Thyroid gland (tissue), 4 donors: ENCODE data around the gene CCR9. TPM values are rescaled to one million over a fixed set of nuclear protein-coding genes. Genes with fewer than 3 reads are reported as not detected.

Source experiments
- DNase-seq, 2 donors: peaks; one replicate each; pipeline ENCODE4 v3.0.0-alpha.2; 2019
- H3K27ac ChIP-seq, 3 donors: fragments of 200-600 bp; sonication (generic); 1 replicate in 2 of 3; 2 replicates in 1 of 3; pipeline ENCODE4 v1.5.1; 2016 to 2019; ENCODE audit warnings: mild to moderate bottlenecking in 1 of 3, moderate library complexity in 1 of 3
- H3K27me3 ChIP-seq: fragments of 200-600 bp; sonication (generic); one replicate; pipeline ENCODE4 v1.5.1; 2019
- H3K36me3 ChIP-seq, 2 donors: fragments of 200-600 bp; sonication (generic); one replicate each; pipeline ENCODE4 v1.5.1; 2016 to 2019
- H3K4me1 ChIP-seq, 2 donors: fragments of 200-600 bp; sonication (generic); one replicate each; pipeline ENCODE4 v1.5.1; 2017 to 2019
- H3K4me3 ChIP-seq, 3 donors: fragments of 200-600 bp; sonication (generic); replicated peaks in 1 of 3; 1 replicate in 2 of 3; 2 replicates in 1 of 3; pipeline ENCODE4 v1.5.1; 2016; ENCODE audit warnings: mild to moderate bottlenecking in 1 of 3
- H3K9me3 ChIP-seq: fragments of 200-600 bp; sonication (generic); one replicate; pipeline ENCODE4 v1.5.1; 2017
- CTCF ChIP-seq, 6 experiments: fragments of 200-600 bp in 3 of 6; fragments of 450-650 bp in 3 of 6; sonication (generic) in 3 of 6; IDR thresholded peaks; one replicate each; pipeline ENCODE4 v1.5.1; 2016 to 2019; ENCODE audit warnings: antibody characterized with exemption in 6 of 6, mild to moderate bottlenecking in 2 of 6, inconsistent platforms in 1 of 6, moderate library complexity in 1 of 6
- POLR2A ChIP-seq, 2 donors: fragments of 450-650 bp; IDR thresholded peaks; one replicate each; pipeline ENCODE4 v1.6.1; 2017; ENCODE audit warnings: antibody characterized with exemption in 2 of 2, mild to moderate bottlenecking in 2 of 2, moderate library complexity in 1 of 2
- whole genome bisulfite sequencing, 2 donors: methylation state at CpG; one replicate each; pipeline ENCODE4 v1.1.5; 2017; 5-methylcytosine and 5-hydroxymethylcytosine counted together
- intact Hi-C: fragments of 100-400 bp; cut with DNase I; formaldehyde crosslinking; loops from one replicate; pipeline ENCODE4 v1.15.1; 2023
- total RNA-seq, 4 donors: library from RNA; depleted of rRNA; stranded (reverse); fragments of >200 nt; gene quantifications; one replicate each; pipeline ENCODE4 v1.2.3, GENCODE V29; 2016

The CCR9 gene
- total RNA-seq, 4 donors from 2014 or later: not detected

- no peak overlapping the region for H3K27ac ChIP-seq
- DNase-seq: no peak
- H3K27me3 ChIP-seq: no peaks in the 10 kb centered on the region
- H3K4me3 ChIP-seq: no peak overlapping the region
- H3K4me1 ChIP-seq: no peaks in the 10 kb centered on the region
- TF ChIP-seq CTCF (IDR thresholded peaks at IDR 0.05) (no peak), POLR2A (IDR thresholded peaks at IDR 0.05) (no peak)
- H3K9me3 ChIP-seq: no peaks in the 10 kb centered on the region
- 91 to 92% methylated on average over 2 of the region's 2 CpGs for WGBS, 2 donors
- intact Hi-C loops: no loop called here
- no peaks in the 10 kb centered on the region for H3K36me3 ChIP-seq
Measured at GRCh38 chr3:45878124-45878523, 8.2 kb upstream of the CCR9 start.

GRCh38 chr3:45880725-45881077 is 5.6 kb upstream of the CCR9 start:
- no peak for TF ChIP-seq CTCF (IDR thresholded peaks at IDR 0.05)
- TF ChIP-seq POLR2A (IDR thresholded peaks at IDR 0.05): no peak
- DNase-seq: no peak
- no peak overlapping the region for H3K4me3 ChIP-seq
- H3K4me1 ChIP-seq: no peaks in the 10 kb centered on the region
- H3K9me3 ChIP-seq: no peaks in the 10 kb centered on the region
- WGBS, 2 donors: 80 to 88% methylated on average over 3 of the region's 3 CpGs
- no peaks in the 10 kb centered on the region for H3K36me3 ChIP-seq
- intact Hi-C loops: no loop called here
- H3K27me3 ChIP-seq: no peaks in the 10 kb centered on the region
- no peak overlapping the region for H3K27ac ChIP-seq

- no peak for DNase-seq
- no peak overlapping the region for H3K27ac ChIP-seq
Measured at GRCh38 chr3:45881078-45882022, 5.0 kb upstream of the CCR9 start.

GRCh38 chr3:45884368-45885201 is 1.8 kb upstream of the CCR9 start:
- Histone ChIP-seq H3K27me3 (no peaks in the 10 kb centered on the region), H3K27ac (no peak overlapping the region), H3K36me3 (no peaks in the 10 kb centered on the region), H3K4me1 (no peaks in the 10 kb centered on the region), H3K4me3 (no peak overlapping the region), H3K9me3 (no peaks in the 10 kb centered on the region)
- intact Hi-C loops: no loop called here
- no peak for DNase-seq
- TF ChIP-seq POLR2A (IDR thresholded peaks at IDR 0.05): no peak
- no peak for TF ChIP-seq CTCF (IDR thresholded peaks at IDR 0.05)
- 86 to 87% methylated on average over 23 of the region's 23 CpGs for whole genome bisulfite sequencing, 2 donors

More at GRCh38 chr3:45881078-45882022, 5.0 kb upstream of the CCR9 start:
- no peaks in the 10 kb centered on the region for H3K36me3 ChIP-seq
- no peak overlapping the region for H3K4me3 ChIP-seq
- H3K27me3 ChIP-seq: no peaks in the 10 kb centered on the region
- WGBS, 2 donors: 57% methylated on average over 8 of the region's 8 CpGs
- H3K4me1 ChIP-seq: no peaks in the 10 kb centered on the region
- no peaks in the 10 kb centered on the region for H3K9me3 ChIP-seq
- intact Hi-C loops: no loop called here
- no peak for TF ChIP-seq CTCF (IDR thresholded peaks at IDR 0.05)

GRCh38 chr3:45887285-45887684 is 942 bp downstream of the CCR9 start:
- Histone ChIP-seq H3K27ac (no peak overlapping the region), H3K27me3 (no peaks in the 10 kb centered on the region), H3K4me3 (no peak overlapping the region), H3K4me1 (peaks cover 3% of the 10 kb centered on the region in 2 donors), H3K9me3 (no peaks in the 10 kb centered on the region), H3K36me3 (no peaks in the 10 kb centered on the region)
- 85 to 93% methylated on average over 4 of the region's 4 CpGs for WGBS, 2 donors
- DNase-seq: no peak
- TF ChIP-seq CTCF (IDR thresholded peaks at IDR 0.05) (no peak), POLR2A (IDR thresholded peaks at IDR 0.05) (no peak)
- intact Hi-C loops: no loop called here
